HG02885 (cell line): ENCODE results near the gene CREB5.

ENCODE experiments used
- ATAC-seq: cut with Tn5 transposase; IDR thresholded peaks from one replicate; pipeline ENCODE4 v1.9.1; 2021; ENCODE audit warnings: mild to moderate bottlenecking; ENCODE audit not compliant: unreplicated experiment, poor library complexity

The CREB5 gene

DNA sequence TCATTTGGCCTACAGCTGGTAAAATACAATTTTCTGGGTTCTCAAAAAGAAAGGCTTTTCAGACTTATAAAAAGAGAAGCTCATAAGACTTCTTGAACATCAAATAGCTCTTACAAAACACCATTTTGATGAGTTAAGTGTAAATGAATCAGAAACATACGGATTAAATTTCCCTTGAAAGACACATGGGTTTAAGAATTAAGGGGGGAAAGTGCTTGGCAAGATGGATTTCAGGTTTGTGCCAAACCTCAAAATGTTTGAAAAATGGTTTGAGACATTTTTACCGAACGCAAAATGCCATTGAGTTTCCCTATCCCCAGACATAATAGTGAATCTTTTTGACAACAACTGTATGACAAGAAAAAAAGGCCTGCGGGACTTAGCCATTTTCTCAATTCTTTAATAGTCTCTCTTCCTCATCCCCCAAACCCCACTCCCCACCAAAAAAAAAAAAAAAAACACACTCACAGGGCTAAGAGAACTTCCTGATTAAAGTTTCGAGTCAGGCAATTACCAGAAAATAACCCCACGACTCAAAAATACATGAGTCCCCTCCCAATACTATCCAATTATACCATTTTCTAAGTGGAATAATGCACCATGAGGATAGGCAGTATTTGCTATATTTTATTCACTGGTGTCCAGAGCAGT, 285.7 kb downstream of the CREB5 start:
- ATAC-seq = no peak

DNA sequence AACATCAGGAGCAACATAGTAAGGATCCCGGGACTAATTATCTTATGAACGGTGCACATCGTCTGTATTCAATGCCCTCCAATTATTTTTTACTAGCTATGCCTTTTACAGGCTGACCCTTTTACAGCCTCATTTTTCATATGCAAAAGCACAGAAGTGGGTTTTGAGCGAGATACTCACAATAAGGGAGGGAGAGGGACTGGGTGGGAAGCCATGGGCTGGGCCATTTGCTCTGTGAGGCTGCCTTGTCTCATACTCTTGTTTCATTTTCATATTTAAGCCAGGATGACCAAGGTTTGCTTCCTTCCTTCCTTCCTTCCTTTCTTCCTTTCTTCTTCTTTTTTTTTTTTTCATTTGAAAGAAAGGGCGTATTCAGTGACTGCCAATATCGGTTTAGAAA, 286.5 kb downstream of the CREB5 start:
- peak; percentile 54 for ATAC-seq

- ATAC-seq = no peak
These were observed 287.8 kb downstream of the CREB5 start for GRCh38 chr7:28700096-28700495.

GRCh38 chr7:28700790-28701203, 288.5 kb downstream of the CREB5 start:
- no peak for ATAC-seq

DNA sequence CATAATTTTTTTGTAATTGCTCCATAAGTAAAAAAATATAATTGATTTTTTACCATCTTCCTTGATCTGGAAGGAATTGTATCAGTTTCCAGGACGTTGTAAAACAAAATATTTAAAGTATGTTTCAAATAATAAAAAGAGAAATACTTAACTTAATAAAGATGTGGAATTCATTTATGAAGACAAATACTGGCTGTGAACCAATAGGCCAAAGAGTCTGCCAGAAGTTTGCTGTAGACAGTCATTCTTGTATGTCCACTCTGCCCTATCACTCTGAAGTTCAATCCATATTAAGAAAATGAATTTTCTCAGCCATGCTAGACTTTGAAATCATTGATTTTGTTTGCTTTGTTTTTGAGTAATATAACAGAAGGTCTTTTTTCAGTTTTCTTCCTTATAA, 289.4 kb downstream of the CREB5 start:
- ATAC-seq = no peak

DNA sequence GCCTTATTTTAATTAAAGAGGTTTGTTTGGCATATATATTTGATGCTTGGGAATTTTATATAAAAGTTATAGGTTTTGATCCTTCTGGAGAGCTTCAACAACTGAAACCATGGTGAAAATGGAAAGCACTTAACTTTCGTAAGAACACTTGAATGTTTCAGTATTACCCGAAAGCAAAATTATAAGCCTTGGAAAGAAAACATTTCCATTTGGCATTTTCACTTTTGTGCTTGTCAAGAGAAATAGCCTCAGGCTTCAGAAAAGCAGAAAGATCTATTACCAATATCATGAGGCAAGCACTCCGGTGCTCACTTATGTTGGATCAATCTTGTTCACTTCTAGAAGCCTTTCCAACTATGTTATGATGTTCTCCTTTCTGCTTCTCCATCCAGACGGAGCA, 289.9 kb downstream of the CREB5 start:
- no peak for ATAC-seq

DNA sequence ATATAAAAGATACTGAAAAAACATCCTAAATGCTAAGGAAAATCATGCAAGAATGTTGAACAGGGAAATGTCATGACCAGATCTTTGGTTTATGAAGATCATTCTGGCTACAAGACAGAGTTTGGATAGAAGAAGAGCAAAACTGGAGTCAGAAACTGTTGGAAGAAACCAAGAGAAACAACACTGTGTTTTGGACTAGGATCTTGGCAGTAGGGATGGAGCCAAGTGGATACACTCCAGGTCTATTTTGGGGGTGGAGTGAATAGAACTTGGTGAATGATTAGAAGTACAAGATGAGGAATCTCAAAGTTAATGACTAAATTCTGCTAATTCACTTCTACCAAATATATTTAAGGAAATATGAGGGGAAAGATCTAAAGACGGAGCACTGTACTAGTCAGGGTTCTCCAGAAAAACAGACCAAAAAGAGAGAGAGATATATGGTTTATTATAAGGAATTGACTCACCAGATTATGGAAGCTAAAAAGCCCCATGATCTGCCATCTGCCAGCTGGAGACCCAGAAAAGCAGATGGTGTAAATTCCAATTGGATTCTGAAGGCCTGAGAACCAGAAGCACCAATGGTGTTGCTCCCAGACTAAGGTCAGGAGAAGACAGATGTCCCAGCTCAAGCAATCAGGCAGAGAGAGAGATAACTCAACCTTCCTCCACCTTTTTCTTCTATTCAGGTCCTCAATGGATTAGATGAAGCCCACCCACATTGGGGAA, 290.9 kb downstream of the CREB5 start:
- no peak for ATAC-seq

- ATAC-seq = peak; percentile 14
These were observed 292.4 kb downstream of the CREB5 start for GRCh38 chr7:28704706-28705105.

DNA sequence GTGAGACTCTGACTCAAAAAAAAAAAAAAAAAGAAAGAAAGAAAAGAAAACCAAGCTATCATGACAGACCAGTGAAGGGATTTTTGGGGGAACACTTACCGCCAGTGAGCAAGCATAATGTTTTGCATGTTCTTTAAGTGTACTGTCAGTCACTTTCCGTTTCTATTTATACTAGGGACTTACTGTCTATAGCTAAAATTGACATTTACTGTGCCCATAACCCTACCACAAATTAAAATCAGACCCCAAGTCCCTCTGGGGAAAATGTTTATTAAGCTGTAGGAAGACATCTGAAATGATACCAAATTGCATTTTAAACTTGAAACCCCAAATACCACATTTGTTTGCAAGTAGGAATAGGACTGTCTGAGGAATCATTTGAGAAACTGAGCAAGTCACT, 293.0 kb downstream of the CREB5 start:
- peak; percentile 96 for ATAC-seq

GRCh38 chr7:28706584-28706983, 294.3 kb downstream of the CREB5 start:
- no peak for ATAC-seq

DNA sequence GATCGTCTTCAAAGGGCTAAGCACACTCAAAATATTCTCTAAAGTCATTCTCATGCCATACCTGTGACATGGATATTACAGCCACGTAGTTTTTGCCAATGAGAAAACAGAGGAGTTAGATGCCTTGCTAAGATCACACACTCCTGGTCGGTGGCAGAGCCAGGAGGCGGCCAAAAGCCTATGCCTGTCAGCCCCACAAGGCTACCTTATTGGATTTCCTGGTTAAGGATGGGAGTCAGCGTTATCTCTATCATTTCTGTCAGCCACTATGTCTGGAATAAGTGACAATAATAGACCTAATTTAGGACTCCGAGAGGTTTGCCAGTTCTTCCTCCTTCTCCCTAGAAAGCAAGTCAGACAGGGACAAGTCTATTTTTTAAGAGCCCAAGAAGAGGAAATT, 295.0 kb downstream of the CREB5 start:
- no peak for ATAC-seq

GRCh38 chr7:28708033-28708951, 296.0 kb downstream of the CREB5 start:
- ATAC-seq = no peak

DNA sequence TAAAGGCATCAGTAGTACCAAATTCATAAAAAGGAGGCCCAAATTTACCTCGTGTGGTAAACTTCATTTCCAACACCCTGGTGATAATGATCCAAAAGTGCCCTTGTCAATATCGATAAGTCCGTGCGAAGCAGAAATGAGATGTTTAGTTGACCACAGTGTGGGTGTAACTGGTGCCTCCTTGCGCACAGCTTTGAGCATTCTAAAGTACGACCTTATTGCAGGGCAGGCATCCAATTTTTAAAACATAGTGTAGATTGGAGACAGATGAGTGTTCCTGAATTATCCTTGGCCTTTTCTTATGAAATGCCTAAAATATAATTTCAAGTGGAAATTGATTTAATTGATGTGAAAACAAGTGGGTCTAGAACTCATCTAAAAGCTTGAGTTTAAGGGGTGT, 297.4 kb downstream of the CREB5 start:
- ATAC-seq = no peak

DNA sequence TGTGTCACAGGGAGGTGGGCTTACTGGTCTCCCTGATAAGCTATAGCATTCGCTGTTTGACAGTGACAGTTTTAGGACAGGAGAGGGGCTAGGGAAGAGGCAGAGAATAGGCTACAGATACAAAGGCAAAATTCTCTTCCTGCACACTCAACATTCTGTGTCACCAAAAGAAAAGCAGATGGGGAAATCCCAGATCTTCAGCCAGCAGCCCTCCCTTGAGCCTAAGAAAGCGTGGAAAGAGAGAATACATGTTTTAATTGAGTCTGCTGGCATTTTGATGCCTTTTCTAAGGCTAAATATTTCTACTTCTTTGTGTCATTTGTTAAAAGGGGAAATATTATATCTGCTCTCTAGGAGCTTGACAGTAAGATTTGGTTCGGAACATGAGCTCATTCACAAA, 298.8 kb downstream of the CREB5 start:
- ATAC-seq = no peak

GRCh38 chr7:28714459-28715120, 302.3 kb downstream of the CREB5 start:
- ATAC-seq = no peak

DNA sequence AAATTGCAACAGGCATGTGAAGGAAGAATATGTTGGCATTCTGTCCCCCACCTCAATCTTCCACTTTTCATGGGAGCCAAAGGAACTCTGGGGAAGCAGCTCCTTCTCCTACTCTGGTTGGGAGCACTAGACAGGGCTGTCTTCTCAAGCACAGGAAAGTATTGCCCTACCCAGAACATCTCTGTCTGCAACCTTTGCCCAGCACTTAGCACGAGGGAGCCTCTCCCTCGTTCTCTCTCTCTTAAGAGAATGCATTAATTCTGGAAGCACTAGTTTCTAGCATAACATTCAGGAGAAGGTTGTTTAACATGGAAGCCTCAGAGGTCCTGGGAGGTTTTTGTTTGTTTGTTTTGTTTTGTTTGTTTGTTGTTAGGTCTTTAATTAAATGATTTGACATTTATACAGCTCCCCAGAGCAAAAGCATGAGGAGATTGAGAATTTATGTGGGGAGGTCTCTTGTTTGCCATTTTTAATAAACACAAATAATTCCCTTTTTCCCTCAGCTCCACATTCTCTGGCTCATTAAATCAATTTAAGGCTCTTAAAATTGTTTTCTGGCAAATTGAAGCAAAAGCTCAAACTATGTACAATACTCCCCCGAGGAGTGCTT, 305.2 kb downstream of the CREB5 start:
- ATAC-seq = no peak

- ATAC-seq = no peak
These were observed 305.8 kb downstream of the CREB5 start for GRCh38 chr7:28718055-28718481.

DNA sequence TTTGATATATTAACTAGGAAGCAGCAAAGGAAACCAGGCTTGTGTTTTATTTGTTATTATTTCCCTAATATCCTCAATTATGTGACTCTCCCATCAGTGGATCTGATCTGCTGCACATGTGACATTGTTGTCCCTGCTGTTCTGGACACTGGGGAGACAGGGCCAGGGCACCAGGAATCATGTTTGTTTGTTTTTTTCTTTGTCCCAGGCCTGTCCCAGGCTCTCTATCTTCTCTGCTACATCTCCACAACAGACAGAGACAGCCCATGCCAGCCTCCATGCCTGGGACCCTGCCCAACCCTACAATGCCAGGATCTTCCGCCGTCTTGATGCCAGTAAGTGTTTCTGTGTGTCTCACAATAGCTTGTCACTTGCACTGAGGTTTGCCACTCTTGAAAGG, 306.2 kb downstream of the CREB5 start:
- ATAC-seq = no peak

- ATAC-seq = no peak
These were observed 310.4 kb downstream of the CREB5 start for GRCh38 chr7:28722684-28723083.

DNA sequence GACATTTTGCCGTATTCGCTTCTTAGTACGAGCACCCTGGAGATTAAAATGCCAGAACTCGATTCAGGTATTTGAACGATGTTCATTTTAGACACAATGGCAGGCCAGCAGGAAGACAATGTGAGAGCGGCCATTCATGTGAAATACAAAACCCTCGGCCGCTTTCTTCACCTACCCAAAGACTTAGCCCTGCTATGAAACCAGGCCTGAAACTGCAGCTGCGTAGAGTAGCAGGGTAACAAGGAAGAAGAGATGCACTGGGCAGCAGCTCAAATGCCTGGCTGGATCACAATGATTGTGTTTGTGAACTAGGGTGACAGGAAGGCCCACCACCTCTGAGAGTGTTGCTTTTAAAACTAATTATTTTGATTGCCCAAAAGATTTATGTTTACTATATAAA, 311.0 kb downstream of the CREB5 start:
- no peak for ATAC-seq
